ENCODE measurements around the gene CUX1.

The CUX1 gene

GRCh38 chr7:102258073-102258748 lies 440.8 kb downstream of the CUX1 start:
- no peak for DNase-seq

- DNase-seq: no peak
Measured at GRCh38 chr7:102258749-102259107, 441.3 kb downstream of the CUX1 start.

GRCh38 chr7:102260856-102261255 lies 443.4 kb downstream of the CUX1 start:
- peak; percentile 30 to 51 for DNase-seq

- no peak for DNase-seq
Measured at GRCh38 chr7:102261451-102261850, 444.0 kb downstream of the CUX1 start.

GRCh38 chr7:102262546-102262945 lies 445.1 kb downstream of the CUX1 start:
- DNase-seq: no peak

- no peak for DNase-seq
Measured at GRCh38 chr7:102264367-102264891, 447.0 kb downstream of the CUX1 start.

- DNase-seq: no peak
Measured at GRCh38 chr7:102266541-102266940, 449.1 kb downstream of the CUX1 start.

GRCh38 chr7:102268635-102269034 lies 451.2 kb downstream of the CUX1 start:
- no peak for DNase-seq

- peak in 1 of 2 experiments; percentile 62 for DNase-seq
Measured at GRCh38 chr7:102270178-102270887, 452.9 kb downstream of the CUX1 start.

GRCh38 chr7:102271158-102271798 lies 453.9 kb downstream of the CUX1 start:
- DNase-seq: no peak

- DNase-seq: peak; percentile 8 to 74
Measured at GRCh38 chr7:102272075-102272916, 454.9 kb downstream of the CUX1 start.

GRCh38 chr7:102272917-102273748 lies 455.7 kb downstream of the CUX1 start:
- DNase-seq: no peak

GRCh38 chr7:102273749-102274712 lies 456.6 kb downstream of the CUX1 start:
- DNase-seq: no peak

- no peak for DNase-seq
Measured at GRCh38 chr7:102275123-102275703, 457.8 kb downstream of the CUX1 start.

- no peak for DNase-seq
Measured at GRCh38 chr7:102277901-102278300, 460.5 kb downstream of the CUX1 start.

GRCh38 chr7:102279537-102280400 lies 462.3 kb downstream of the CUX1 start:
- no peak for DNase-seq

- no peak for DNase-seq
Measured at GRCh38 chr7:102280521-102280920, 463.1 kb downstream of the CUX1 start.

- DNase-seq: no peak
Measured at GRCh38 chr7:102281785-102282184, 464.4 kb downstream of the CUX1 start.
